GM23338 (cell line): ENCODE results near the gene RAP2A. TPM values are rescaled to one million over a fixed set of nuclear protein-coding genes. Genes with fewer than 3 reads are reported as not detected.

Experiments
- ATAC-seq: fragments of 200-7000 bp; cut with Tn5 transposase; 3 replicates; pipeline ENCODE4 v1.9.1; 2020
- DNase-seq: peaks from one replicate; pipeline ENCODE4 v3.0.0-alpha.2; 2015; ENCODE audit warnings: low spot score
- H2AFZ ChIP-seq: fragments of 200-600 bp; sonication (generic); 2 replicates; pipeline ENCODE4 v1.8.0; 2016; ENCODE audit warnings: antibody characterized with exemption, mild to moderate bottlenecking, moderate library complexity
- H3F3A ChIP-seq: fragments of 200-600 bp; sonication (generic); replicated peaks from 2 replicates; pipeline ENCODE4 v1.8.0; 2017; ENCODE audit warnings: antibody characterized with exemption, mixed run types, low read depth
- H3K27ac ChIP-seq: fragments of 200-600 bp; sonication (generic); 2 replicates; pipeline ENCODE4 v1.6.1; 2016; ENCODE audit warnings: low read depth
- H3K27me3 ChIP-seq: fragments of 200-600 bp; sonication (generic); 2 replicates; pipeline ENCODE4 v1.8.0; 2016; ENCODE audit warnings: mild to moderate bottlenecking, mixed run types, moderate library complexity; ENCODE audit not compliant: insufficient read depth
- H3K36me3 ChIP-seq: fragments of 200-600 bp; sonication (generic); 2 replicates; pipeline ENCODE4 v1.8.0; 2016; ENCODE audit warnings: mild to moderate bottlenecking; ENCODE audit not compliant: insufficient read depth
- H3K4me1 ChIP-seq: fragments of 200-600 bp; sonication (generic); 2 replicates; pipeline ENCODE4 v1.8.0; 2016; ENCODE audit warnings: mild to moderate bottlenecking, moderate library complexity; ENCODE audit not compliant: insufficient read depth
- H3K4me2 ChIP-seq: fragments of 200-600 bp; sonication (generic); 2 replicates; pipeline ENCODE4 v1.7.1; 2017; ENCODE audit warnings: mixed run types
- H3K4me3 ChIP-seq: fragments of 200-600 bp; sonication (generic); 2 replicates; pipeline ENCODE4 v1.6.1; 2016; ENCODE audit warnings: mixed run types
- H3K79me2 ChIP-seq: fragments of 200-600 bp; sonication (generic); replicated peaks from 2 replicates; pipeline ENCODE4 v1.8.0; 2017; ENCODE audit warnings: mild to moderate bottlenecking; ENCODE audit not compliant: insufficient read depth
- H3K9me2 ChIP-seq: fragments of 200-600 bp; sonication (generic); 2 replicates; pipeline ENCODE4 v1.8.0; 2017; ENCODE audit not compliant: insufficient read depth
- H4K20me1 ChIP-seq: fragments of 200-600 bp; sonication (generic); replicated peaks from 2 replicates; pipeline ENCODE4 v1.8.0; 2017; ENCODE audit warnings: mild to moderate bottlenecking; ENCODE audit not compliant: insufficient read depth
- H3K27ac Mint-ChIP-seq: 2 replicates; pipeline ENCODE4 v1.8.0; 2020; ENCODE audit warnings: inconsistent platforms, mild to moderate bottlenecking, moderate library complexity, mixed read lengths
- H3K27me3 Mint-ChIP-seq: 3 replicates; pipeline ENCODE4 v1.8.0; 2022; ENCODE audit warnings: low read depth, mild to moderate bottlenecking, moderate library complexity, mixed read lengths, inconsistent platforms; ENCODE audit not compliant: insufficient read depth, poor library complexity
- H3K36me3 Mint-ChIP-seq: 3 replicates; pipeline ENCODE4 v1.8.0; 2021; ENCODE audit warnings: low read depth, mild to moderate bottlenecking, inconsistent platforms, moderate library complexity, mixed read lengths
- H3K4me1 Mint-ChIP-seq: 3 replicates; pipeline ENCODE4 v1.8.0; 2020; ENCODE audit warnings: mild to moderate bottlenecking, inconsistent platforms, mixed read lengths
- H3K4me3 Mint-ChIP-seq: 3 replicates; pipeline ENCODE4 v1.8.0; 2021; ENCODE audit warnings: moderate library complexity, mild to moderate bottlenecking, inconsistent platforms, mixed read lengths
- H3K9me3 Mint-ChIP-seq: 3 replicates; pipeline ENCODE4 v1.8.0; 2020; ENCODE audit warnings: moderate library complexity, mild to moderate bottlenecking, inconsistent platforms, mixed read lengths
- CREB1 ChIP-seq: fragments of 250-450 bp; sonication (Bioruptor Pico); IDR thresholded peaks from 2 replicates; pipeline ENCODE4 v1.5.0; 2020; ENCODE audit warnings: low read depth, mild to moderate bottlenecking, moderate library complexity
- CTCF ChIP-seq, 2 experiments: fragments of 200-600 bp in 1 of 2; sonication (generic) in 1 of 2; conservative IDR thresholded peaks; 2 replicates each; pipeline versions ENCODE4 v1.5.1 to v1.6.1; 2016 to 2017; ENCODE audit warnings: antibody characterized with exemption in 2 of 2, low read depth in 2 of 2, mild to moderate bottlenecking in 2 of 2, moderate library complexity in 1 of 2
- EZH2 ChIP-seq: fragments of 200-600 bp; sonication (generic); IDR thresholded peaks from one replicate; pipeline ENCODE4 v1.8.0; 2017; ENCODE audit warnings: antibody characterized with exemption, mild to moderate bottlenecking, low read depth; ENCODE audit not compliant: unreplicated experiment
- EZH2phosphoT487 ChIP-seq: fragments of 200-600 bp; sonication (generic); IDR thresholded peaks from one replicate; pipeline ENCODE4 v1.8.1; 2018; ENCODE audit warnings: antibody characterized with exemption; ENCODE audit not compliant: unreplicated experiment
- JUNB ChIP-seq: IDR thresholded peaks from one replicate; pipeline ENCODE4 v1.6.1; 2016; ENCODE audit warnings: antibody characterized with exemption; ENCODE audit not compliant: unreplicated experiment
- NANOG ChIP-seq: IDR thresholded peaks from 2 replicates; pipeline ENCODE4 v1.6.1; 2016; ENCODE audit warnings: antibody characterized with exemption, borderline replicate concordance
- POLR2AphosphoS5 ChIP-seq: IDR thresholded peaks from 2 replicates; pipeline ENCODE4 v1.6.1; 2016; ENCODE audit warnings: antibody characterized with exemption, low read depth
- REST ChIP-seq: IDR thresholded peaks from one replicate; pipeline ENCODE4 v1.6.1; 2018; ENCODE audit warnings: antibody characterized with exemption; ENCODE audit not compliant: unreplicated experiment
- STAT1 ChIP-seq: IDR thresholded peaks from one replicate; pipeline ENCODE4 v1.6.1; 2016; ENCODE audit warnings: antibody characterized with exemption; ENCODE audit not compliant: unreplicated experiment
- ZNF114 ChIP-seq: fragments of 250-450 bp; sonication (Bioruptor Pico); IDR thresholded peaks from 2 replicates; pipeline ENCODE4 v1.5.0; 2020; ENCODE audit warnings: mild to moderate bottlenecking, moderate library complexity
- ZNF331 ChIP-seq: fragments of 250-450 bp; sonication (Bioruptor Pico); IDR thresholded peaks from 2 replicates; pipeline ENCODE4 v1.5.0; 2020; ENCODE audit warnings: low read depth, mild to moderate bottlenecking, moderate library complexity
- ZNF462 ChIP-seq: fragments of 250-450 bp; sonication (Bioruptor Pico); IDR thresholded peaks from 2 replicates; pipeline ENCODE4 v1.5.0; 2020; ENCODE audit warnings: mild to moderate bottlenecking, moderate library complexity
- polyA plus RNA-seq: library from polyadenylated mRNA; unstranded; fragments of >200 nt; fragmentation: Nextera tagmentation; extraction: Ambion mirVana; gene quantifications from 2 replicates; pipeline ENCODE4 v1.2.1, GENCODE V29; 2016
- total RNA-seq: library from RNA; depleted of rRNA; stranded (reverse); fragments of >200 nt; shearing (Covaris generic); gene quantifications from 2 replicates; pipeline ENCODE4 v1.2.3, GENCODE V29; 2014
- TF ChIP-seq, protein P1 (sequence below): IDR thresholded peaks from 2 replicates; pipeline ENCODE4 v1.6.1; 2016; ENCODE audit warnings: antibody characterized with exemption

The RAP2A gene
- total and polyA plus RNA-seq, 2 experiments from 2014 or later = 10.4 to 35.3 TPM

DNA sequence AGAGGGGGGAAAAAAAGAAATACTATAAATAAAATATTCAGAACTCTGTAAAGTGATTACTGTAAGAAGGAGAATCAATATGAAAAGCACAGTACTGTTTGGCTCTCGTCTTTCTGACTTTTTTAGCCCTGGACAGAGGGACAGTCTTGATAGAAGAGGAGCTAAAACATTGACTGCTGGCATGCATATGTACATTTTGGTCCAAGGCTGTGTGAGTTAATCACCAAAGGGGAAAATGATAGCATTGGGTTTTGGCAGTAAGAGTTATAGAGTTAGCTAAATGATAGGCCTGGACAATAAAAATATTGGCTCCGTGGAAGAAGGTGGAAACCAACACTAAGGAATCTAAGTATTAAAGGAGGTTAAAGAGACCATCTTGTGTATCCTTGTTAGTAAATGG, 50.3 kb downstream of the RAP2A start:
- H3K36me3 ChIP-seq = no peaks in the 10 kb centered on the region
- no peaks in the 10 kb centered on the region for H3F3A ChIP-seq
- Mint-ChIP-seq H3K4me1 (peaks cover under 1% of the 10 kb centered on the region; the same call in 1 of the 3 replicates), H3K9me3 (no peaks in the 10 kb centered on the region), H3K27me3 (peaks cover 2% of the 10 kb centered on the region), H3K36me3 (no peaks in the 10 kb centered on the region), H3K4me3 (no peak overlapping the region), H3K27ac (no peak overlapping the region)
- no peak overlapping the region for H3K4me2 ChIP-seq
- H4K20me1 ChIP-seq = no peaks in the 10 kb centered on the region
- H3K27me3 ChIP-seq = no peaks in the 10 kb centered on the region
- ATAC-seq = no peak
- TF ChIP-seq POLR2AphosphoS5 = no peak
- no peak for TF ChIP-seq STAT1
- no peak for TF ChIP-seq ZNF114 (CRISPR knock-in tag)
- no peak for TF ChIP-seq ZNF462 (CRISPR knock-in tag)
- no peak for TF ChIP-seq EZH2
- no peak for TF ChIP-seq NANOG
- TF ChIP-seq CTCF (conservative IDR thresholded peaks at IDR 0.05; ENCODE audit: low read depth in 2 of 2) = no peak
- no peak for TF ChIP-seq JUNB
- TF ChIP-seq CREB1 (CRISPR knock-in tag) = no peak
- TF ChIP-seq, protein P1, sequence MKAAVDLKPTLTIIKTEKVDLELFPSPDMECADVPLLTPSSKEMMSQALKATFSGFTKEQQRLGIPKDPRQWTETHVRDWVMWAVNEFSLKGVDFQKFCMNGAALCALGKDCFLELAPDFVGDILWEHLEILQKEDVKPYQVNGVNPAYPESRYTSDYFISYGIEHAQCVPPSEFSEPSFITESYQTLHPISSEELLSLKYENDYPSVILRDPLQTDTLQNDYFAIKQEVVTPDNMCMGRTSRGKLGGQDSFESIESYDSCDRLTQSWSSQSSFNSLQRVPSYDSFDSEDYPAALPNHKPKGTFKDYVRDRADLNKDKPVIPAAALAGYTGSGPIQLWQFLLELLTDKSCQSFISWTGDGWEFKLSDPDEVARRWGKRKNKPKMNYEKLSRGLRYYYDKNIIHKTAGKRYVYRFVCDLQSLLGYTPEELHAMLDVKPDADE = no peak
- TF ChIP-seq EZH2phosphoT487 = no peak
- no peak for TF ChIP-seq ZNF331 (CRISPR knock-in tag)
- TF ChIP-seq REST = no peak
- no peak overlapping the region for H3K27ac ChIP-seq
- H3K79me2 ChIP-seq = no peaks in the 10 kb centered on the region
- no peak for DNase-seq
- no peaks in the 10 kb centered on the region for H3K4me1 ChIP-seq
- no peak overlapping the region for H2AFZ ChIP-seq
- no peaks in the 10 kb centered on the region for H3K9me2 ChIP-seq
- H3K4me3 ChIP-seq = no peak overlapping the region
